GM19463 (cell line): ENCODE measurements around the gene RIPPLY3.
"Not testable (repeated sequence)": the region's sequence is repeated elsewhere in the genome, so short reads cannot be mapped to it uniquely, and the experiment has no call there.

Source experiments
- ATAC-seq: cut with Tn5 transposase; IDR thresholded peaks from one replicate; pipeline ENCODE4 v1.9.1; 2021; ENCODE audit warnings: mild to moderate bottlenecking, moderate library complexity; ENCODE audit not compliant: unreplicated experiment

RIPPLY3 gene

GRCh38 chr21:37008724-37009123 is 2.2 kb downstream of the RIPPLY3 start:
- no peak for ATAC-seq

DNA sequence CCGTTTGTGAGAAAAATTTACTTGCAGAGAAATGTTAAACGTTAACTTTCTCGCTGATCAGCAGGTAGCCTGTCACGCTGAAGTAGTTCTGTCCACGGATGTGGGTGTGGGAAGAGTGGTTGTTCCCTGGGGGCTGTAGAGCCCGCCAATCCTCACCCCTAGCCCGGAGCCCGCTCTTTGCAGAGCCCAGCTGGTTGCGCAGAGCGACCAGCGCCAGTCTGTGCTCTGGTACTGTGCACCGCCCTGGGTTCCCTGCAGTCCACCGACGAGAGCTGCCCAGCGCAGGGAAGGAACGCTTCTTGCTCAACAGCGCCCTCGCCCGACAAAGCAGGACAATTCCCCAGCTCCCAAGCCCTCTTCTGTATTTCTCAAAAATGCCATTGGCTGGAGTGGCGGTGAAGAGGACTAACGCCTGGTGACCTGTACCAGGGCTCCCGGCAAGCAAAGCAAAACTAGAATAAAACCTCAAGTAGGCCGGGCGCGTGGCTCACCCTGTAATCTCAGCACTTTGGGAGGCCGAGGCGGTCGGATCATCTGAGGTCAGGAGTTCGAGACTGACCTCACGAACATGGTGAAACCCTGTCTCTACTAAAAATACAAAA is 3.3 kb downstream of the RIPPLY3 start:
- peak; percentile 97 for ATAC-seq

- ATAC-seq, result no peak
Observed at GRCh38 chr21:37017951-37018679, 11.6 kb downstream of the RIPPLY3 start.

GRCh38 chr21:37026499-37026898 is 20.0 kb downstream of the RIPPLY3 start:
- no peak for ATAC-seq

GRCh38 chr21:37028570-37028969 is 22.1 kb downstream of the RIPPLY3 start:
- no peak for ATAC-seq

DNA sequence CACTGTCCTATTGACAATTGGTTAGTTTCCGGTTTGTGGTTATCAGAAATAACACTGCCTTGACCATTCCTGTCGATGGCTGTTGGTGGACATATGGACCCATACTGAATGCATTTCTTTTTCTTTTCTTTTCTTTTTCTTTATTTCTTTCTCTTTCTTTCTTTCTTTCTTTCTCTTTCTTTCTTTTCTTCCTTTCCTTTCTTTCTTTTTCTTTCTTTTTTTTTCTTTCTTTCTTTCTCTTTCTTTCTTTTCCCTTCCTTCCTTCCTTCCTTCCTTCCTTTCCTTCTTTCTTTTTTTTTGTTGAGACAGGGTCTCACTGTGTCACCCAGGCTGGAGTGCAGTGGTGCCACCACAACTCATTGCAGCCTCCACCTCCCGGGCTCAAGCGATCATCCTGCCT is 24.4 kb downstream of the RIPPLY3 start:
- no peak for ATAC-seq

- no peak for ATAC-seq
Observed at GRCh38 chr21:37032293-37032692, 25.8 kb downstream of the RIPPLY3 start.

DNA sequence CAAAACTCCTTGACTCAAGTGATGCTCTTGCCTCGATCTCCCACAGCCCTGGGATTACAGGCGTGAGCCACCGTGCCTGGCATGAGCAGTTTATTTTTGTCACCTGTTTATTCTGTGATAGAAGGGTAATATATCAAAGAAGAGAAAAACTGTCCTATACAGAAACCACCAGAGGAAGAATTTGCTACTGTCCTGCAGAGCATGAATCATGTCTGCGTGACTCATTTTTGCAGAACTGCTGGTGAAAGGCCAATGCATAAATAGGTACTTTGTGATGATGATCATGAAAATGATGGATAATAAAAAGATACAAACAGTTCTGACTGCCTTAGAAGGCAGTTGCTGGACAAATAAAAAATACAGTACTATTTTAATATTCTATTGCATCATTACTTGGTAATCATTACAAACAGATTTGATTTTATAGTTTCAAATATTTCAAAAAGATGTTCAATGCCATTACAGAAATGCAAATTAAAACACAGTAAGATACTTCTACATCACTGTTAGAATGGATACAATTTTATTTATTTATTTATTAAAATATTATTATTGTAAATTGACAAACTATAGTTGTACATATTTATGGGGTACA is 26.5 kb downstream of the RIPPLY3 start:
- no peak for ATAC-seq

GRCh38 chr21:37034394-37034793 is 27.9 kb downstream of the RIPPLY3 start:
- not testable (repeated sequence) for ATAC-seq

GRCh38 chr21:37036177-37036576 is 29.7 kb downstream of the RIPPLY3 start:
- ATAC-seq, result no peak

- no peak for ATAC-seq
Observed at GRCh38 chr21:37039411-37040075, 33.0 kb downstream of the RIPPLY3 start.

DNA sequence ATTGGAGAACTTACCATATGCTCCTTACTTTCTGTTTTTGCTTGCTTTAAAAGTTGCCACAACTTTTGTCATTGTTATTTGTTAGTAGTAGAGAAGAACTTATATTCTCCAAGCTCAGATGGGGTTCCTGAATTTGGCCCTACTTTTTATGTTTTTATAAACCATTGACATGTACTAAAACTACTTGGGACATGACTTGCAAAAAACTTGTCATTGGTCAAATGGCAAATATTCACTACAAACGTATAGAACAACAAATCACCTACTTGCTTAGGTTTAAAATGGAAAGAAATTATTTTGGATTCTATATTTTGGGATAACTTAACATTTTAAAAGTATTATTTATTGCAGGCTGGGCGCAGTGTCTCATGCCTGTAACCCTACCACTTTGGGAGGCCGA is 33.7 kb downstream of the RIPPLY3 start:
- no peak for ATAC-seq

DNA sequence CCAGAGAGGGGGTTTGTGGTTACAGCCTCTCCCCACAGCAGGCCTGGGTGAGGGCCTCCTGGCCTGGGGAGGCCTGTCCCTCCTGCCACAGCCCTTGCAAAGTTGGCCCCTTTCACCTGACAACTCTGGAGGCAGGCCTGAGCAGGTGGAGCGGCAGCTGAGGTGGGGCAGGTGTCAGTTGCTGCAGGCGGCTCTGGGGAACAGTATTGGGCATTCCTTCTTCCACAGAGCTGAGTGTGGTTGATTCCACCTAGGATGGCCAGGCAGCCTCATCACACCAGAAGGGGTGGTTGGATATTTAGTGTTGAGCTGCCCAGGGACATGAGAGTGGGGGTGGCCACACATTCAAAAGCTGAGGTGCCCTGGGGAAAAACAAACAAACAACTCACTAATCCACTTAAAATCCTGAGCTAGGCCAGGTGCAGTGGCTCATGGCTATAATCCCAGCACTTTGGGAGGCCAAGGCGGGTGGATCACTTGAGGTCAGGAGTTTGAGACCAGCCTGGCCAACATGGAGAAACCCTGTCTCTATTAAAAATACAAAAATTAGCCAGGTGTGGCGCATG is 35.3 kb downstream of the RIPPLY3 start:
- no peak for ATAC-seq

DNA sequence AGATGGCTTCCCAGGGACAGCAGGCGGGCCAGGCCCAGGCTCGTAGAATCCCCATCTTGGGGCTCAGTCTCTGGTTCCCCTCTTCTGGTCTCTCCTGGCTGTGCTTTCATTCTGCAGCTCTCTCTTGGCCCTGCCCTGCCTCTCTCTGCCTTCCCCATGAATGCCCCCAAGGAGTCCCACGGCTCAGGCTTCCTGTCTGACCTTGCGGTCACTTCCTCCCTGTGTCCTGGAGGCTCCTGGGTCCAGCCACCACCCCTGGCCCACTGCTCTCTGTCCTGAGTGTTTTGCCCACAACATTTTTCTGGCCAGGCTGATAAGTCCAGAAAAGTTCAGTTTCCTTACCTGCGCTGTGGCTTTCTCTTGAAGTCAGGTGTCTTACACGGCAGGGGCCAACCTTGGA is 37.3 kb downstream of the RIPPLY3 start:
- no peak for ATAC-seq

DNA sequence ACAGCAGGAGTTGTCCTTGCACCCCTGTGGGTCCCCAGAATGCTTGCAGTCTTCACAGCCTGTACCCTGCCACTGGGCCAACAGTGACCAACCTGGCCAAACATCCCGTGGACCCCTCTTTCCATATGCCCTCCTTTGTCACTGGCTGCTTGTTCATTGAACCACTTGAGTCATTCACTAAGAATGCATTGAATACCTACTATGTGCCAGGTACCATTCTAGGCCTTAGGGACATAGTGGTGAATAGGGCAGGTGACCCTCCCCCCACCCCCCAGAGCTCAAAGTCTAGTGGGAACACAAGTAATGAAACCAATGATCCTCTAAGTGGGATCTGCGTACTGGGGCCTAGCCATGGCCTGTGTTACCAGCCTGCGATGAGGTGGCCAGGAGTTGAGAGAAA is 38.1 kb downstream of the RIPPLY3 start:
- ATAC-seq, result no peak

DNA sequence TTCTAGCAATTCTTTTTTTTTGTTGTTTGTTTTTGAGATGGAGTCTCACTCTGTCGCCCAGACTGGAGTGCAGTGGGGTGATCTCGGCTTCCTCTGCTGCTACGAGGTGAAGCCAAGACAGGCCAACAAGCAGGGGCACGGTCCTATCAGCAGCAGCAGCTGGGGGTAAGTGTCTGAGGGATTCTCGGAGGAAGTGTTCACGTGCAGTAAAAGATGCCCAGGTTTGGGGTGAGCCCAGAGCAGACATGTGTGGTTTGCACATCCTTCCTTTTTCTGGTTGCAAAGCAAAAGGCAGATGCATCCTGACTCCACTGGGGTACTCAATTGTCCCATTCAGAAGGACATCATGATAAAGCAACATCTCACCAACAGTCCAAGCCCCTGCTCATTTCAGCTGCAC is 38.6 kb downstream of the RIPPLY3 start:
- no peak for ATAC-seq

- ATAC-seq, result no peak
Observed at GRCh38 chr21:37045556-37045955, 39.1 kb downstream of the RIPPLY3 start.

DNA sequence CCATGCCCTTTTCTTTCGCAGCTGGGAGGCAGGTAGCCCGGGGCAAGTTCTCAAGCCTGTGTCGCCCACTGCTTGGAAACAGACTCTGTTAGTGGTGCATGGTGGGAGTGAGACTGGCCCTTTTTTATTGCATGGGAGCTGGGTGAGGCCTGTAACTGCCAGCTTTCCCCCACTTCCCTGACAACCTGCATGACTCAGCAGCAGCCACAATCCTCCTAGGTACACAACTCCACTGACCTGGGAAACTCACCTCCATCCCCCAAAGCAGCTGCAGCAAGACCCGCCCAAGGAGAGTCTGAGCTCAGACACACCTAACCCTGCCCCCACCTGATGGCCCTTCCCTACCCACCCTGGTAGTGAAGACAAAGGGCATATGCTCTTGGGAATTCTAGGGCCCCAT is 40.6 kb downstream of the RIPPLY3 start:
- ATAC-seq, result no peak

DNA sequence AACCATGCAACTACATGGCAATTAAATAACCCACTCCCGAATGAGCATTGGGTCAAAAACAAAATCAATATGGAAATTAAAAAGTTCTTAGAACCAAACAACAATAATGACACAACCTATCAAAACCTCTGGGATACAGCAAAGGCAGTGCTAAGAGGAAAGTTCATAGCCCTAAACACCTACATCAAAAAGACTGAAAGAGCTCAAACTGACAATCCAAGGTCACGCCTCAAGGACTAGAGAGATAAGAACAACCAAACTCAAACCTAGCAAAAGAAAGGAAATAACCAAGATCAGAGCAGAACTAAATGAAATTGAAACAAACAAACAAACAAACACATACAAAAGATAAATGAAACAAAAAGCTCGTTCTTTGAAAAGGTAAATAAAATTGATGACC is 43.2 kb downstream of the RIPPLY3 start:
- ATAC-seq, result not testable (repeated sequence)

GRCh38 chr21:37055271-37055855 is 48.9 kb downstream of the RIPPLY3 start:
- ATAC-seq, result no peak

DNA sequence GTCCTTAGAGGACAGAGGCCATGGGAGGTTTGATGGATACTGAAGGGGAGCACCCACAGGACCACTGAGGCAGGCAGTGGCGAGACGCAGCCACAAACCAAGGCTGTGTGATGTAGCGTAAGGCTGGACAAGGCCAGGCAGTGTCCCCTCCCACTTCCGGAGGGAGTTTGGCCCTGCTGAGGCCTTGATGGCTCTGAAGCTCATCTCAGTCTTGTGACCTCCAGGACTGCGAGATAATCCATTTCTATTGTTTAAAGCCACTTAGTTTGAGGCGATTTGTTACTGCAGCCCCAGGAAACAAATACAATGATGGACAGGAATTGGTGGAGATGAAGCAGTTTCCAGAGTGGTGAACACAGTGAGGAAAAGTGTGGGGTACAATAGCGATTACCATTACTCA is 51.1 kb downstream of the RIPPLY3 start:
- no peak for ATAC-seq
